Motor neuron (in vitro differentiated cells): Measurements from ENCODE around the gene AVEN. TPM values are rescaled to one million over a fixed set of nuclear protein-coding genes. Genes with fewer than 3 reads are reported as not detected.
"Not testable (repeated sequence)": the region's sequence is repeated elsewhere in the genome, so short reads cannot be mapped to it uniquely, and the experiment has no call there.

Experiments used
- ATAC-seq, 8 experiments: fragments of 200-7000 bp; cut with Tn5 transposase; replicated peaks in 6 of 8; 2 replicates each; pipeline ENCODE4 v1.8.0; 2021; ENCODE audit warnings: mild to moderate bottlenecking in 8 of 8, moderate library complexity in 8 of 8
- H3K27ac ChIP-seq, 2 donors: fragments of 250-450 bp; sonication (Bioruptor Pico); 2 replicates each; pipeline ENCODE4 v1.9.0; 2021; ENCODE audit warnings: antibody characterized with exemption in 2 of 2, mild to moderate bottlenecking in 2 of 2, moderate library complexity in 1 of 2
- H3K4me1 ChIP-seq, 2 donors: fragments of 250-450 bp; sonication (Bioruptor Pico); replicated peaks in 1 of 2; 2 replicates each; pipeline ENCODE4 v1.6.1; 2021; ENCODE audit warnings: antibody characterized with exemption in 2 of 2, mild to moderate bottlenecking in 2 of 2, moderate library complexity in 1 of 2
- H3K4me3 ChIP-seq, 5 donors: fragments of 250-450 bp; sonication (Bioruptor Pico); 2 replicates each; pipeline ENCODE4 v1.9.0; 2021; ENCODE audit warnings: antibody characterized with exemption in 5 of 5, mild to moderate bottlenecking in 5 of 5, moderate library complexity in 4 of 5
- WGBS, 10 experiments: fragments of 450-650 bp; shearing (Covaris generic); methylation state at CpG; one replicate each; pipeline ENCODE4 v1.0.0; 2022; 5-methylcytosine and 5-hydroxymethylcytosine counted together
- in situ Hi-C, 9 experiments: fragments of 400-800 bp; cut with MboI; loops; one replicate each; pipeline ENCODE4 v1.15.0; 2021; ENCODE audit warnings: low sequenced_read_pairs in 9 of 9, low pct_unique_long_range_greater_than_20kb in 2 of 9; ENCODE audit not compliant: unreplicated experiment in 9 of 9
- total RNA-seq, 8 experiments: library from RNA; unstranded; fragments of 300-600 nt; gene quantifications; 2 replicates each; pipeline versions ENCODE4 v1.2.3 to v1.2.4, GENCODE V29; 2022

Gene AVEN
- total RNA-seq, 8 experiments from 2014 or later = 3.0 to 22.3 (median 11.2) TPM

DNA sequence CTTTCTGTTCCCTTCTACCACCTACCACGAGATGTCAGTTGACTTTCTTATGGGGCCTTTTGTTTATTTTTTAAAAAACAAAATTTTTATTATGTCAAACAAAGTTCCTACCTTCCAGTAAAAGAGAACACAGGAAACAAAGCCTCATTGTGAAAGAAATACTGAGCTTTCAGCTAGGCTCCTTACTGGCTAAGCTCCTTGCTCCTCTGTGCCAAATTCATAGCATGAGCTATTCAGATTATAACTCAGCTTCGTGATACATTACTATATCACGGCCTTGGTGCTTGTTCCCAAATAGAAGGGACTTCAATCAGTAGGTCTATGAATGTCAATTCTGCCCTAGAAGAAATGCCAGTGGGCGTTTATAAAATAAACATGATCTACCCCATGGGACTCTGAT, 216.5 kb downstream of the AVEN start:
- Histone ChIP-seq H3K27ac (no peak overlapping the region), H3K4me1 (no peaks in the 10 kb centered on the region), H3K4me3 (no peak overlapping the region)
- in situ Hi-C loops = no loop called here
- 10 to 80% (median 42%) methylated on average over 1 to 4 of the region's 4 CpGs; no CpG with 5 or more reads in 1 of the 10 experiments for WGBS, 10 experiments
- no peak for ATAC-seq

DNA sequence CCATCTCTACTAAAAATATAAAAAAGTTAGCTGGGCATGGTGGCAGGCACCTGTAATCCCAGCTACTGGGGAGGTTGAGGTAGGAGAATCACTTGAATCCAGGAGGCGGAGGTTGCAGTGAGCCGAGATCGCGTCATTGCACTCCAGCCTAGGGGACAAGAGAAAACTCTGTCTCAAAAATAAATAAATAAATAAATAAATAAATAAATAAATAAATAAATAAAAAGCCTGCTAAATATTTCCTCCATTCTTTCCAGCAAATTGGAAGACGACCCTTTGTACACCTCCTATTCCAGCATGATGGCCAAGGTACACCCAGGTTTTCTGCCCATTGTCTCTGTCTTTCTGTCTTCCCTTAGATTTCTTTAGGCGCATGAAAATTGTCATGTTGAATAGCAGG, 219.5 kb downstream of the AVEN start:
- H3K4me3 ChIP-seq, ATAC-seq, in situ Hi-C loops, H3K27ac ChIP-seq, H3K4me1 ChIP-seq: not testable (repeated sequence)
- 50 to 100% (median 90%) methylated on average over 1 to 6 of the region's 6 CpGs; no CpG with 5 or more reads in 1 of the 10 experiments for WGBS, 10 experiments

Other genes starting within 250 kb of the AVEN start
- 1 to 10 TPM in 1 of 8 experiments, under 1 TPM in 7; 0.05 to 1.4 (median 0.46) TPM for gene CHRM5, start 70.7 kb downstream of the AVEN start, total RNA-seq
- 100 to 1,000 TPM in 1 of 8 experiments, 10 to 100 TPM in 7; 40.6 to 122 (median 57.7) TPM for gene EMC7, start 62.7 kb upstream of the AVEN start, total RNA-seq
- gene PGBD4, start 62.9 kb upstream of the AVEN start, total RNA-seq = 1 to 10 TPM; 1.7 to 5.1 (median 3.2) TPM
- gene KATNBL1, start 170.9 kb upstream of the AVEN start, total RNA-seq = 10 to 100 TPM; 19.3 to 52.0 (median 41.7) TPM
- gene EMC4, start 185.8 kb upstream of the AVEN start, total RNA-seq = 100 to 1,000 TPM in 4 of 8 experiments, 10 to 100 TPM in 4; 56.2 to 157 (median 106) TPM